Measurements from ENCODE around the gene TAF1D.

GRCh38 chr11:93767018-93767417 lies 25.7 kb upstream of the TAF1D start:
- no peak for TF ChIP-seq POLR2A (IDR thresholded peaks at IDR 0.05; ENCODE audit: low read depth)
- no peak for TF ChIP-seq EP300 (IDR thresholded peaks at IDR 0.05)
- no peak for TF ChIP-seq POLR2AphosphoS5 (IDR thresholded peaks at IDR 0.05)
- TF ChIP-seq CTCF (IDR thresholded peaks at IDR 0.05), result no peak
